ENCODE data around the gene ZFP92. TPM values are rescaled to one million over a fixed set of nuclear protein-coding genes. Genes with fewer than 3 reads are reported as not detected.

The ZFP92 gene
- total and polyA plus RNA-seq, 10 of the 15 experiments (the other 5 are each of a cell fraction or from before 2014, with no cell fraction given) = 0.02 to 1.6 (median 0.09) TPM; not detected in 2

DNA sequence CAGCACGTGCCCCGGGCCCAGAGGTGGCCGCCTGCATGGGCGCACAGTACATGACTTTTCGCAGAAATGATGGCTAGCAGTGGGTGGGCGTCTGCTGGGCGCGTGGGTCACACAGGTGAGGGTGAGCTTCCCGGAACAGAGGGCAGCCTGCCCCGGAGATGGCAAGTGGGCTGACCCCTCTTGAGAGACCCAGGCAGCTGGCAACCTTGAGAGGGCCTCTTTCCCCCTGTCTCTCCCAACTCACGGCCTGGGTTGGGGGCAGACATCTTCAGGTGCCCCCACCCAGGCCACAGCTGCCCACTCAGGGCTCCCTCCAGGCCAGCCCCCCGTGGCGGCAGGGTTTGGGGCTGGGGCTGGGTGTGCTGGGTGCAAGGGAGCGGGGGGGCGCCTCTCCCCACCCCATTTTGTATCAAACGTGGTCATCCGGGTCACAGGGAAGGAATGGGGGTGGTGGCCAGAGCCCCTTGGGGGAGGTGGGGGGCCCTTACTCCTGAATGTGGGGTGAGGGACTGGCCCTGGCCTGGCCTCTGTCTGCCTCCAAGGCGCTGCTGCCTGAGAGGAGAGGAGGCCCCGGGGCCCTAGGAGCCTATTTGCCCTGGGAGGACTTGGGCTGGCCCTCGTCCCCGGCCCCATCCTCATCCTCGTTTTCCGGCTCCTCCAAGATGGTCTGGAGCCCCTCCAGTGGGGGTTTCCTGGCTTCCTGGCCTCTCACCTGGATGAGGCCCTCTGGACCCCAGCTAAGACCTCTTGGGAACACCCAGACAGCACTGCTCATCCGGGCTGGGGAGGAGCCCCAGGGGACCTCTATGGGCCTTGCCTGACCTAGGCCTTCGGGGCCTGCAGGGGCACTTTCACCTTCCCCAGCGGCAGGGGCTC, 14.7 kb upstream of the ZFP92 start (continued):
- TF ChIP-seq NFYA (IDR thresholded peaks at IDR 0.05; ENCODE audit: borderline replicate concordance, low read depth, low read length) = no peak
- TF ChIP-seq CREB1 (IDR thresholded peaks at IDR 0.05; ENCODE audit: low read depth) = no peak
- no peak for TF ChIP-seq EP300 (IDR thresholded peaks at IDR 0.05; ENCODE audit: borderline replicate concordance in 1 of 2, control insufficient read depth in 1 of 2, low read depth in 2 of 2, low read length in 2 of 2)
- no peak for TF ChIP-seq PML (IDR thresholded peaks at IDR 0.05; ENCODE audit: low read length)
- no peak for TF ChIP-seq IRF4 (IDR thresholded peaks at IDR 0.05; ENCODE audit: low read depth, low read length)
- TF ChIP-seq BRCA1 (IDR thresholded peaks at IDR 0.05; ENCODE audit: low read depth, low read length) = no peak
- TF ChIP-seq ZNF217 (IDR thresholded peaks at IDR 0.05) = no peak

DNA sequence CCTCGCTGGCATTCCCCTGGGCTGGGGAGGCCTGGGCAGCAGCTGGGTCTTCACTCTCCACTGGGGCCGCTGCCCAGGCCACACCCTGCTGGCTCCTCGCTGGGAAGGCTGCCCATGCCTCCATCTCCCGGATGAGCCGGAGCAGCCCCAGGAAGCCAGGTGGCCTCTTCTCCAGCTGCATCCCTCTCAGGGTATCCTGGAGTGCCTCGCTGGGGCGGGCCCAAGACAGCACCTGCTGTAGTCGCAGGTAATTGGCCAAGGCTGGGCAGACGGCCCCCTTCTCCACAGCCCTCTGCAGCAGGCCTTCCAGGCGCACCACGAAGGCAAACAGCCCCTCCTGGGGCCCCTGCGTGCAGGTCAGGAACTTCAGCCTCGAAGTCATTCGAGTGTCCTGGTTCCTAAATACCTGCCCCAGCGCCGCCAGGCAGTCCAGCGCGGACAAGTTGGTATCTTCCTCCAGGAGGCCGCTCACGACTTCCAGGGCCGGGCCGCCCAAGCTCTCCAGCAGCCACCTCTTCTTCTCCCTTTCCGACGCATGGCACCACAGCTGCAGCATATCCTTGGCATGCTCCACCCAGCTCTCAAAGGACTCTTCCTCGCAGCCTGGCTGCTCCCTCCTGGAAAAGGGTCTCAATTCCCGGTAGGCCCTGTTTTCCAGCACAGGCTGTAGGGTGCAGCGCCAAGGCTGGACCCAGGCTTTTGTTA, 13.9 kb upstream of the ZFP92 start:
- WGBS (ENCODE audit: insufficient coverage, insufficient replicate concordance, low lambda C conversion rate, missing lambda C conversion rate) = 61% methylated on average over 25 of the region's 27 CpGs
- H3K4me3 ChIP-seq = no peak overlapping the region
- ATAC-seq (no peak), DNase-seq (ENCODE audit: low read depth, low spot score) (no peak), FAIRE-seq (no peak)
- no peaks in the 10 kb centered on the region for H3K27me3 ChIP-seq (replicated peaks in 1 of 2; ENCODE audit: control insufficient read depth in 2 of 2, insufficient read depth in 2 of 2, low read length in 1 of 2)
- H4K20me1 ChIP-seq (ENCODE audit: control insufficient read depth, insufficient read depth) = no peaks in the 10 kb centered on the region
- ChIA-PET SMC1A (ENCODE audit: uncharacterized antibody, unreplicated experiment) (no interaction called here), CTCF (no interaction called here), POLR2A (no interaction called here), RAD21 (ENCODE audit: unreplicated experiment) (no interaction called here)
- no peak overlapping the region for H3K27ac ChIP-seq (ENCODE audit: control insufficient read depth, insufficient read depth)
- no peak overlapping the region for H2AFZ ChIP-seq (ENCODE audit: control insufficient read depth, low read depth, low read length)
- no peak overlapping the region for H3K4me2 ChIP-seq (ENCODE audit: control insufficient read depth, insufficient read depth)
- no peaks in the 10 kb centered on the region; the same call in 2 of the 3 replicates for H3K9me3 ChIP-seq (replicated peaks; ENCODE audit: control insufficient read depth, insufficient read depth, low read length)
- BruUV-seq (replicated peaks) = no TSS peak
- H3K36me3 ChIP-seq (ENCODE audit: control insufficient read depth in 2 of 2, insufficient read depth in 2 of 2, low read length in 1 of 2) = no peaks in the 10 kb centered on the region
- H3K79me2 ChIP-seq (ENCODE audit: control insufficient read depth, insufficient read depth, low read length) = no peaks in the 10 kb centered on the region
- intact Hi-C loops (cut with micrococcal nuclease; ENCODE audit: unreplicated experiment) (no loop called here), in situ Hi-C loops (cut with MboI) (no loop called here)
- no peaks in the 10 kb centered on the region for H3K4me1 ChIP-seq (ENCODE audit: control insufficient read depth, insufficient read depth, low read length)
- H3K9ac ChIP-seq (ENCODE audit: control insufficient read depth, insufficient read depth, low read length) = no peak overlapping the region
- TF ChIP-seq CBX5 (IDR thresholded peaks at IDR 0.05; ENCODE audit: low read depth) (no peak), TCF12 (IDR thresholded peaks at IDR 0.05; ENCODE audit: low read depth, low read length) (no peak), TCF3 (IDR thresholded peaks at IDR 0.05; ENCODE audit: borderline replicate concordance, insufficient read depth, low read depth, low read length) (no peak), ZBED1 (IDR thresholded peaks at IDR 0.05; ENCODE audit: borderline replicate concordance) (no peak), HDGF (IDR thresholded peaks at IDR 0.05) (no peak), MEF2A (IDR thresholded peaks at IDR 0.05; ENCODE audit: insufficient read depth, low read depth, low read length) (no peak), CHD4 (IDR thresholded peaks at IDR 0.05) (no peak), ZNF622 (IDR thresholded peaks at IDR 0.05) (no peak), GABPA (IDR thresholded peaks at IDR 0.05; ENCODE audit: low read depth) (no peak), IRF4 (IDR thresholded peaks at IDR 0.05; ENCODE audit: low read depth, low read length) (no peak), CEBPB (IDR thresholded peaks at IDR 0.05; ENCODE audit: borderline replicate concordance in 1 of 2, low read depth in 2 of 2, low read length in 2 of 2) (no peak), TBL1XR1 (IDR thresholded peaks at IDR 0.05; ENCODE audit: low read depth, low read length) (no peak), RCOR1 (conservative IDR thresholded peaks at IDR 0.05; ENCODE audit: low read depth, low read length) (no peak), CREM (IDR thresholded peaks at IDR 0.05; ENCODE audit: low read depth) (no peak)
- TF ChIP-seq, protein P1, sequence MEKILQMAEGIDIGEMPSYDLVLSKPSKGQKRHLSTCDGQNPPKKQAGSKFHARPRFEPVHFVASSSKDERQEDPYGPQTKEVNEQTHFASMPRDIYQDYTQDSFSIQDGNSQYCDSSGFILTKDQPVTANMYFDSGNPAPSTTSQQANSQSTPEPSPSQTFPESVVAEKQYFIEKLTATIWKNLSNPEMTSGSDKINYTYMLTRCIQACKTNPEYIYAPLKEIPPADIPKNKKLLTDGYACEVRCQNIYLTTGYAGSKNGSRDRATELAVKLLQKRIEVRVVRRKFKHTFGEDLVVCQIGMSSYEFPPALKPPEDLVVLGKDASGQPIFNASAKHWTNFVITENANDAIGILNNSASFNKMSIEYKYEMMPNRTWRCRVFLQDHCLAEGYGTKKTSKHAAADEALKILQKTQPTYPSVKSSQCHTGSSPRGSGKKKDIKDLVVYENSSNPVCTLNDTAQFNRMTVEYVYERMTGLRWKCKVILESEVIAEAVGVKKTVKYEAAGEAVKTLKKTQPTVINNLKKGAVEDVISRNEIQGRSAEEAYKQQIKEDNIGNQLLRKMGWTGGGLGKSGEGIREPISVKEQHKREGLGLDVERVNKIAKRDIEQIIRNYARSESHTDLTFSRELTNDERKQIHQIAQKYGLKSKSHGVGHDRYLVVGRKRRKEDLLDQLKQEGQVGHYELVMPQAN (conservative IDR thresholded peaks at IDR 0.05) = no peak
- TF ChIP-seq, protein P2, sequence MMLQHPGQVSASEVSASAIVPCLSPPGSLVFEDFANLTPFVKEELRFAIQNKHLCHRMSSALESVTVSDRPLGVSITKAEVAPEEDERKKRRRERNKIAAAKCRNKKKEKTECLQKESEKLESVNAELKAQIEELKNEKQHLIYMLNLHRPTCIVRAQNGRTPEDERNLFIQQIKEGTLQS (IDR thresholded peaks at IDR 0.05; ENCODE audit: borderline replicate concordance, extremely low read depth, low read depth, low read length) = no peak
